Naive B cell (primary cell): ENCODE results near the gene ASTN1. TPM values are rescaled to one million over a fixed set of nuclear protein-coding genes. Genes with fewer than 3 reads are reported as not detected.

Experiments used
- ATAC-seq, 2 donors: fragments of 150-1000 bp; cut with Tn5 transposase; 2 replicates each; pipeline ENCODE4 v1.10.0; 2021; ENCODE audit warnings: low read depth in 2 of 2, mild to moderate bottlenecking in 2 of 2, moderate library complexity in 2 of 2
- DNase-seq: peaks from one replicate; pipeline ENCODE4 v3.0.0; 2022
- H3K27ac Mint-ChIP-seq, 6 donors: one replicate each; pipeline ENCODE4 v1.8.0; 2020 to 2022; ENCODE audit warnings: mild to moderate bottlenecking in 6 of 6, mixed read lengths in 6 of 6, moderate library complexity in 5 of 6, inconsistent platforms in 2 of 6
- H3K27me3 Mint-ChIP-seq, 3 donors: one replicate each; pipeline ENCODE4 v1.8.0; 2021 to 2022; ENCODE audit warnings: mixed read lengths in 3 of 3, mild to moderate bottlenecking in 1 of 3
- H3K36me3 Mint-ChIP-seq, 2 donors: one replicate each; pipeline ENCODE4 v1.8.0; 2020 to 2022; ENCODE audit warnings: mixed read lengths in 2 of 2, inconsistent platforms in 1 of 2, mild to moderate bottlenecking in 1 of 2
- H3K4me1 Mint-ChIP-seq, 3 donors: one replicate each; pipeline ENCODE4 v1.8.0; 2020 to 2022; ENCODE audit warnings: mixed read lengths in 3 of 3, inconsistent platforms in 1 of 3, mild to moderate bottlenecking in 1 of 3, moderate library complexity in 1 of 3
- H3K4me3 Mint-ChIP-seq, 8 donors: one replicate each; pipeline ENCODE4 v1.8.0; 2020 to 2022; ENCODE audit warnings: mild to moderate bottlenecking in 8 of 8, mixed read lengths in 8 of 8, moderate library complexity in 8 of 8, inconsistent platforms in 2 of 8
- H3K9me3 Mint-ChIP-seq, 7 donors: one replicate each; pipeline ENCODE4 v1.8.0; 2020 to 2022; ENCODE audit warnings: mixed read lengths in 7 of 7, mild to moderate bottlenecking in 5 of 7, inconsistent platforms in 2 of 7, moderate library complexity in 1 of 7
- polyA plus RNA-seq, 6 donors: library from polyadenylated mRNA; unstranded; fragments of 300-500 nt; fragmentation: Illumina TruSeq; gene quantifications; one replicate each; pipeline ENCODE4 v1.2.3, GENCODE V29; 2021; ENCODE audit warnings: low read depth in 6 of 6

Gene ASTN1
- polyA plus RNA-seq, 6 donors from 2014 or later: not detected

GRCh38 chr1:177032434-177032833, 132.1 kb downstream of the ASTN1 start:
- DNase-seq: no peak
- no peak for ATAC-seq
- Mint-ChIP-seq H3K27me3 (peaks cover 0 to 19% (median 11%) of the 10 kb centered on the region in 3 donors), H3K27ac (no peak overlapping the region), H3K4me3 (no peak overlapping the region), H3K9me3 (peaks cover 0 to 1% (median 0%) of the 10 kb centered on the region in 7 donors), H3K4me1 (no peaks in the 10 kb centered on the region), H3K36me3 (no peaks in the 10 kb centered on the region)

GRCh38 chr1:177024623-177025022, 139.9 kb downstream of the ASTN1 start:
- H3K36me3 Mint-ChIP-seq: no peaks in the 10 kb centered on the region
- H3K27ac Mint-ChIP-seq: no peak overlapping the region
- no peaks in the 10 kb centered on the region for H3K4me1 Mint-ChIP-seq
- H3K4me3 Mint-ChIP-seq: no peak overlapping the region
- DNase-seq (no peak), ATAC-seq (no peak)
- peaks cover 0 to 8% (median 1%) of the 10 kb centered on the region in 7 donors for H3K9me3 Mint-ChIP-seq
- H3K27me3 Mint-ChIP-seq: peaks cover 0 to 5% (median 0%) of the 10 kb centered on the region in 3 donors

GRCh38 chr1:177023726-177024125, 140.8 kb downstream of the ASTN1 start:
- Mint-ChIP-seq H3K4me1 (no peaks in the 10 kb centered on the region), H3K36me3 (no peaks in the 10 kb centered on the region), H3K27ac (no peak overlapping the region), H3K9me3 (peaks cover 0 to 8% (median 1%) of the 10 kb centered on the region in 7 donors), H3K4me3 (no peak overlapping the region), H3K27me3 (peaks cover 0 to 5% (median 0%) of the 10 kb centered on the region in 3 donors)
- DNase-seq (no peak), ATAC-seq (no peak)

GRCh38 chr1:177023249-177023648, 141.3 kb downstream of the ASTN1 start:
- ATAC-seq: no peak
- Mint-ChIP-seq H3K27ac (no peak overlapping the region), H3K36me3 (no peaks in the 10 kb centered on the region), H3K4me1 (no peaks in the 10 kb centered on the region), H3K9me3 (peaks cover 0 to 12% (median 2%) of the 10 kb centered on the region in 7 donors), H3K27me3 (peaks cover 0 to 8% (median 3%) of the 10 kb centered on the region in 3 donors), H3K4me3 (peak overlapping the region in 1 of 8 donors; percentile 6)
- no peak for DNase-seq

- H3K27ac Mint-ChIP-seq: no peak overlapping the region
- H3K36me3 Mint-ChIP-seq: no peaks in the 10 kb centered on the region
- peaks cover 0 to 11% (median 1%) of the 10 kb centered on the region in 7 donors for H3K9me3 Mint-ChIP-seq
- H3K4me3 Mint-ChIP-seq: no peak overlapping the region
- peaks cover 0 to 10% (median 9%) of the 10 kb centered on the region in 3 donors for H3K27me3 Mint-ChIP-seq
- ATAC-seq (no peak), DNase-seq (no peak)
- no peaks in the 10 kb centered on the region for H3K4me1 Mint-ChIP-seq
These were observed 142.8 kb downstream of the ASTN1 start for GRCh38 chr1:177021687-177022086.

GRCh38 chr1:177020851-177021589, 143.5 kb downstream of the ASTN1 start:
- H3K27ac Mint-ChIP-seq: no peak overlapping the region
- H3K9me3 Mint-ChIP-seq: peaks cover 0 to 7% (median 1%) of the 10 kb centered on the region in 7 donors
- no peak overlapping the region for H3K4me3 Mint-ChIP-seq
- no peaks in the 10 kb centered on the region for H3K36me3 Mint-ChIP-seq
- DNase-seq (no peak), ATAC-seq (no peak)
- no peaks in the 10 kb centered on the region for H3K4me1 Mint-ChIP-seq
- H3K27me3 Mint-ChIP-seq: peaks cover 0 to 10% (median 9%) of the 10 kb centered on the region in 3 donors

GRCh38 chr1:177017287-177017852, 147.1 kb downstream of the ASTN1 start:
- Mint-ChIP-seq H3K36me3 (no peaks in the 10 kb centered on the region), H3K4me3 (no peak overlapping the region), H3K27ac (no peak overlapping the region), H3K27me3 (peaks cover 0 to 10% (median 4%) of the 10 kb centered on the region in 3 donors), H3K4me1 (no peaks in the 10 kb centered on the region), H3K9me3 (peaks cover 0 to 7% (median 1%) of the 10 kb centered on the region in 7 donors)
- ATAC-seq: no peak
- no peak for DNase-seq

- H3K4me1 Mint-ChIP-seq: no peaks in the 10 kb centered on the region
- peaks cover 4 to 10% (median 4%) of the 10 kb centered on the region in 3 donors for H3K27me3 Mint-ChIP-seq
- H3K9me3 Mint-ChIP-seq: peaks cover 0 to 7% (median 0%) of the 10 kb centered on the region in 7 donors
- no peak overlapping the region for H3K27ac Mint-ChIP-seq
- DNase-seq: no peak
- H3K4me3 Mint-ChIP-seq: no peak overlapping the region
- no peak for ATAC-seq
- no peaks in the 10 kb centered on the region for H3K36me3 Mint-ChIP-seq
These were observed 150.2 kb downstream of the ASTN1 start for GRCh38 chr1:177014325-177014724.

- DNase-seq: no peak
- Mint-ChIP-seq H3K27ac (no peak overlapping the region), H3K4me1 (no peaks in the 10 kb centered on the region), H3K36me3 (no peaks in the 10 kb centered on the region), H3K27me3 (peaks cover 4 to 8% (median 8%) of the 10 kb centered on the region in 3 donors), H3K9me3 (peaks cover 0 to 5% (median 0%) of the 10 kb centered on the region in 7 donors), H3K4me3 (no peak overlapping the region)
- ATAC-seq: no peak
These were observed 152.1 kb downstream of the ASTN1 start for GRCh38 chr1:177012342-177012925.

GRCh38 chr1:177011508-177011907, 153.0 kb downstream of the ASTN1 start:
- H3K27me3 Mint-ChIP-seq: peaks cover 4 to 8% (median 8%) of the 10 kb centered on the region in 3 donors
- H3K27ac Mint-ChIP-seq: peak overlapping the region in 1 of 6 donors; percentile 2
- ATAC-seq (no peak), DNase-seq (no peak)
- H3K9me3 Mint-ChIP-seq: peaks cover 0 to 5% (median 0%) of the 10 kb centered on the region in 7 donors
- no peak overlapping the region for H3K4me3 Mint-ChIP-seq
- no peaks in the 10 kb centered on the region for H3K4me1 Mint-ChIP-seq
- H3K36me3 Mint-ChIP-seq: no peaks in the 10 kb centered on the region

GRCh38 chr1:177010211-177010825, 154.2 kb downstream of the ASTN1 start:
- Mint-ChIP-seq H3K4me3 (no peak overlapping the region), H3K9me3 (peaks cover 0 to 5% (median 0%) of the 10 kb centered on the region in 7 donors), H3K36me3 (no peaks in the 10 kb centered on the region), H3K27ac (no peak overlapping the region), H3K4me1 (no peaks in the 10 kb centered on the region), H3K27me3 (peaks cover 4 to 8% (median 8%) of the 10 kb centered on the region in 3 donors)
- DNase-seq: no peak
- no peak for ATAC-seq

GRCh38 chr1:177008653-177009052, 155.9 kb downstream of the ASTN1 start:
- H3K36me3 Mint-ChIP-seq: no peaks in the 10 kb centered on the region
- DNase-seq: no peak
- no peak overlapping the region for H3K4me3 Mint-ChIP-seq
- peaks cover 4 to 21% (median 8%) of the 10 kb centered on the region in 3 donors for H3K27me3 Mint-ChIP-seq
- H3K27ac Mint-ChIP-seq: peak overlapping the region in 1 of 6 donors; percentile 71
- H3K4me1 Mint-ChIP-seq: no peaks in the 10 kb centered on the region
- H3K9me3 Mint-ChIP-seq: peaks cover 0 to 5% (median 0%) of the 10 kb centered on the region in 7 donors
- no peak for ATAC-seq

GRCh38 chr1:177007437-177008161, 156.9 kb downstream of the ASTN1 start:
- Mint-ChIP-seq H3K36me3 (no peaks in the 10 kb centered on the region), H3K27me3 (peaks cover 4 to 30% (median 17%) of the 10 kb centered on the region in 3 donors), H3K4me3 (no peak overlapping the region), H3K27ac (no peak overlapping the region), H3K4me1 (no peaks in the 10 kb centered on the region), H3K9me3 (peaks cover 0 to 5% (median 0%) of the 10 kb centered on the region in 7 donors)
- DNase-seq (no peak), ATAC-seq (no peak)
